A549 (cell line): ENCODE data around the gene P2RX3. TPM values are rescaled to one million over a fixed set of nuclear protein-coding genes. Genes with fewer than 3 reads are reported as not detected.
A peak's percentile ranks its signal among the peaks of the same experiment; 100 is the strongest.

Experiments
- ATAC-seq, 2 experiments: fragments of 200-7000 bp in 1 of 2; fragments of >200 bp in 1 of 2; cut with Nextera tagmentation in 1 of 2; cut with Tn5 transposase in 1 of 2; 3 replicates each; pipeline versions ENCODE4 v1.8.0 to v1.9.1; 2018 to 2020; ENCODE audit warnings: mild to moderate bottlenecking in 1 of 2, moderate library complexity in 1 of 2
- CTCF ChIA-PET: fragments of 300-600 bp; sonication (Branson Sonifier 250); formaldehyde crosslinking; extraction: SDS; loops from one replicate; lab custom pipeline; 2021; ENCODE audit warnings: antibody characterized with exemption, inconsistent platforms; lab: Yijun Ruan, JAX
- POLR2A ChIA-PET: fragments of 350-600 bp; formaldehyde crosslinking; extraction: SDS; loops from one replicate; lab custom pipeline; 2021; ENCODE audit warnings: antibody characterized with exemption, inconsistent platforms; lab: Yijun Ruan, JAX
- DNase-seq, 2 experiments: peaks; one replicate each; pipeline versions ENCODE4 v3.0.0 to v3.0.0-alpha.2; 2011 to 2016; ENCODE audit warnings: low read depth in 1 of 2, low spot score in 1 of 2
- FAIRE-seq: peaks from 2 replicates; lab custom pipeline; 2011; peaks lifted over from hg19 to GRCh38; lab: Jason Lieb, UNC
- H3K27ac ChIP-seq, 2 experiments: fragments of >200 bp; sonication (Bioruptor Twin); formaldehyde crosslinking; 3 replicates each; pipeline ENCODE4 v1.5.1; 2016 to 2017
- H3K4me1 ChIP-seq: fragments of >200 bp; sonication (Bioruptor Twin); formaldehyde crosslinking; 3 replicates; pipeline ENCODE4 v1.6.1; 2016
- H3K4me2 ChIP-seq: fragments of >200 bp; sonication (Bioruptor Twin); formaldehyde crosslinking; 3 replicates; pipeline ENCODE4 v1.6.1; 2016
- H3K4me3 ChIP-seq: fragments of >200 bp; sonication (Bioruptor Twin); formaldehyde crosslinking; 3 replicates; pipeline ENCODE4 v1.5.1; 2016
- H3K9me3 ChIP-seq: fragments of >200 bp; sonication (Bioruptor Twin); formaldehyde crosslinking; 3 replicates; pipeline ENCODE4 v1.6.1; 2016
- JUNB ChIP-seq: fragments of >200 bp; sonication (Bioruptor Twin); formaldehyde crosslinking; IDR thresholded peaks from 2 replicates; pipeline ENCODE4 v1.6.1; 2016
- MAZ ChIP-seq: fragments of 150-350 bp; IDR thresholded peaks from 2 replicates; pipeline ENCODE4 v1.6.1; 2014; ENCODE audit warnings: antibody characterized with exemption, low read depth, low read length, borderline replicate concordance
- MYC ChIP-seq: IDR thresholded peaks from 2 replicates; pipeline ENCODE4 v1.6.1; 2012; ENCODE audit warnings: mild to moderate bottlenecking, inconsistent platforms, low read length, improper control_type of control experiment, borderline replicate concordance
- NFE2L2 ChIP-seq: fragments of 150-350 bp; conservative IDR thresholded peaks from 2 replicates; pipeline ENCODE4 v1.6.1; 2014; ENCODE audit warnings: low read length
- POLR2AphosphoS2 ChIP-seq: conservative IDR thresholded peaks from 2 replicates; pipeline ENCODE4 v1.6.1; 2012; ENCODE audit warnings: low read length, improper control_type of control experiment, inconsistent platforms
- RAD21 ChIP-seq, 2 experiments: fragments of >200 bp in 1 of 2; sonication (Bioruptor Twin) in 1 of 2; formaldehyde crosslinking in 1 of 2; IDR thresholded peaks in 1 of 2; conservative IDR thresholded peaks in 1 of 2; 2 replicates in 1 of 2; 3 replicates in 1 of 2; pipeline ENCODE4 v1.6.1; 2012 to 2018; ENCODE audit warnings: inconsistent platforms in 1 of 2
- REST ChIP-seq: fragments of 200-600 bp; sonication (generic); IDR thresholded peaks from 2 replicates; pipeline ENCODE4 v1.6.1; 2016; ENCODE audit warnings: antibody characterized with exemption, mild to moderate bottlenecking, moderate library complexity
- RNF2 ChIP-seq: fragments of 200-600 bp; sonication (generic); IDR thresholded peaks from 2 replicates; pipeline ENCODE4 v1.6.1; 2016; ENCODE audit warnings: low read depth, mild to moderate bottlenecking, antibody characterized with exemption, moderate library complexity, borderline replicate concordance
- SREBF2 ChIP-seq: fragments of 450-650 bp; IDR thresholded peaks from 2 replicates; pipeline ENCODE4 v1.6.1; 2014; ENCODE audit warnings: mild to moderate bottlenecking, moderate library complexity
- TP53 ChIP-seq: fragments of 250-450 bp; sonication (Bioruptor Pico); IDR thresholded peaks from 2 replicates; pipeline ENCODE4 v1.5.0; 2021; ENCODE audit warnings: mild to moderate bottlenecking, moderate library complexity
- USF2 ChIP-seq: fragments of 450-650 bp; IDR thresholded peaks from 2 replicates; pipeline ENCODE4 v1.6.1; 2014; ENCODE audit warnings: antibody characterized with exemption
- ZNF302 ChIP-seq: fragments of 250-450 bp; sonication (Bioruptor Pico); IDR thresholded peaks from 2 replicates; pipeline ENCODE4 v1.9.0; 2021; ENCODE audit warnings: inconsistent platforms, mild to moderate bottlenecking, moderate library complexity
- ZSCAN20 ChIP-seq: fragments of 250-450 bp; sonication (Bioruptor Pico); IDR thresholded peaks from 2 replicates; pipeline ENCODE4 v1.8.0; 2022; ENCODE audit warnings: mild to moderate bottlenecking, moderate library complexity
- WGBS: methylation state at CpG from one replicate; pipeline ENCODE4 v1.1.6; 2017; ENCODE audit errors: missing lambda C conversion rate; 5-methylcytosine and 5-hydroxymethylcytosine counted together
- polyA plus RNA-seq, 4 experiments: library from polyadenylated mRNA; depleted of rRNA in 3 of 4; stranded (reverse); fragments of >200 nt; fragmentation: RNase III in 1 of 4; extraction: RNeasy Plus Mini Kit Qiagen cat#74134 plus additional on column Dnase treatment in 1 of 4; gene quantifications; 2 replicates in 3 of 4; 3 replicates in 1 of 4; pipeline ENCODE4 v1.2.3, GENCODE V29; 2011 to 2017
- TF ChIP-seq, protein P1 (sequence below): IDR thresholded peaks from 2 replicates; pipeline ENCODE4 v1.6.1; 2012
- TF ChIP-seq, protein P2 (sequence below): IDR thresholded peaks from 2 replicates; pipeline ENCODE4 v1.6.1; 2012
- TF ChIP-seq, protein P3 (sequence below): fragments of 250-450 bp; sonication (Bioruptor Pico); IDR thresholded peaks from 2 replicates; pipeline ENCODE4 v1.5.0; 2020; ENCODE audit warnings: low read depth, mild to moderate bottlenecking, moderate library complexity

P2RX3 gene
- polyA plus RNA-seq, 2 of the 4 experiments (the other 2 are of a cell fraction), result 0.05 to 0.37 TPM

- H3K9me3 ChIP-seq, result no peaks in the 10 kb centered on the region
- WGBS, result 55% methylated on average over 8 of the region's 8 CpGs
- no peaks in the 10 kb centered on the region for H3K4me1 ChIP-seq
- CTCF ChIA-PET, result interaction anchor here (1.0 to 1.4 kb wide), 2 partner anchors 16 to 66 kb away, joined by 3 to 4 read pairs; no protein-coding TSS in a partner anchor
- ATAC-seq, result no peak
- no peak overlapping the region for H3K27ac ChIP-seq
- no peak overlapping the region for H3K4me3 ChIP-seq
- no peak for DNase-seq
- H3K4me2 ChIP-seq, result no peak overlapping the region
- POLR2A ChIA-PET, result no interaction called here
- TF ChIP-seq SREBF2, result no peak
- no peak for TF ChIP-seq RAD21 (conservative IDR thresholded peaks at IDR 0.05 in 1 of 2, IDR thresholded peaks at IDR 0.05 in 1 of 2)
- no peak for TF ChIP-seq NFE2L2
- no peak for TF ChIP-seq MYC
- no peak for TF ChIP-seq REST
- TF ChIP-seq, protein P1, sequence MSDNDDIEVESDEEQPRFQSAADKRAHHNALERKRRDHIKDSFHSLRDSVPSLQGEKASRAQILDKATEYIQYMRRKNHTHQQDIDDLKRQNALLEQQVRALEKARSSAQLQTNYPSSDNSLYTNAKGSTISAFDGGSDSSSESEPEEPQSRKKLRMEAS, result no peak
- TF ChIP-seq, protein P2, sequence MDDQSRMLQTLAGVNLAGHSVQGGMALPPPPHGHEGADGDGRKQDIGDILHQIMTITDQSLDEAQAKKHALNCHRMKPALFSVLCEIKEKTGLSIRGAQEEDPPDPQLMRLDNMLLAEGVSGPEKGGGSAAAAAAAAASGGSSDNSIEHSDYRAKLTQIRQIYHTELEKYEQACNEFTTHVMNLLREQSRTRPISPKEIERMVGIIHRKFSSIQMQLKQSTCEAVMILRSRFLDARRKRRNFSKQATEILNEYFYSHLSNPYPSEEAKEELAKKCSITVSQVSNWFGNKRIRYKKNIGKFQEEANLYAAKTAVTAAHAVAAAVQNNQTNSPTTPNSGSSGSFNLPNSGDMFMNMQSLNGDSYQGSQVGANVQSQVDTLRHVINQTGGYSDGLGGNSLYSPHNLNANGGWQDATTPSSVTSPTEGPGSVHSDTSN, result no peak
- no peak for TF ChIP-seq ZNF302 (CRISPR knock-in tag)
- TF ChIP-seq TP53 (CRISPR knock-in tag), result no peak
- TF ChIP-seq JUNB, result no peak
- FAIRE-seq, result peak; percentile 54
Measured at GRCh38 chr11:57392066-57392762, 54.1 kb downstream of the P2RX3 start.

GRCh38 chr11:57392763-57393105 is 54.6 kb downstream of the P2RX3 start:
- Histone ChIP-seq H3K4me2 (no peak overlapping the region), H3K4me1 (no peaks in the 10 kb centered on the region), H3K9me3 (no peaks in the 10 kb centered on the region), H3K27ac (no peak overlapping the region), H3K4me3 (no peak overlapping the region)
- DNase-seq (no peak), ATAC-seq (no peak), FAIRE-seq (no peak)
- TF ChIP-seq MAZ (no peak), ZSCAN20 (CRISPR knock-in tag) (no peak)
- TF ChIP-seq, protein P3, sequence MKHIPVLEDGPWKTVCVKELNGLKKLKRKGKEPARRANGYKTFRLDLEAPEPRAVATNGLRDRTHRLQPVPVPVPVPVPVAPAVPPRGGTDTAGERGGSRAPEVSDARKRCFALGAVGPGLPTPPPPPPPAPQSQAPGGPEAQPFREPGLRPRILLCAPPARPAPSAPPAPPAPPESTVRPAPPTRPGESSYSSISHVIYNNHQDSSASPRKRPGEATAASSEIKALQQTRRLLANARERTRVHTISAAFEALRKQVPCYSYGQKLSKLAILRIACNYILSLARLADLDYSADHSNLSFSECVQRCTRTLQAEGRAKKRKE (CRISPR knock-in tag), result no peak
- WGBS, result 39% methylated on average over 4 of the region's 4 CpGs
- CTCF ChIA-PET, result interaction anchor here (0.8 to 1.0 kb wide), 2 partner anchors 66 to 175 kb away, joined by 3 to 4 read pairs; partner anchors contain the start of gene UBE2L6
- POLR2A ChIA-PET, result no interaction called here

DNA sequence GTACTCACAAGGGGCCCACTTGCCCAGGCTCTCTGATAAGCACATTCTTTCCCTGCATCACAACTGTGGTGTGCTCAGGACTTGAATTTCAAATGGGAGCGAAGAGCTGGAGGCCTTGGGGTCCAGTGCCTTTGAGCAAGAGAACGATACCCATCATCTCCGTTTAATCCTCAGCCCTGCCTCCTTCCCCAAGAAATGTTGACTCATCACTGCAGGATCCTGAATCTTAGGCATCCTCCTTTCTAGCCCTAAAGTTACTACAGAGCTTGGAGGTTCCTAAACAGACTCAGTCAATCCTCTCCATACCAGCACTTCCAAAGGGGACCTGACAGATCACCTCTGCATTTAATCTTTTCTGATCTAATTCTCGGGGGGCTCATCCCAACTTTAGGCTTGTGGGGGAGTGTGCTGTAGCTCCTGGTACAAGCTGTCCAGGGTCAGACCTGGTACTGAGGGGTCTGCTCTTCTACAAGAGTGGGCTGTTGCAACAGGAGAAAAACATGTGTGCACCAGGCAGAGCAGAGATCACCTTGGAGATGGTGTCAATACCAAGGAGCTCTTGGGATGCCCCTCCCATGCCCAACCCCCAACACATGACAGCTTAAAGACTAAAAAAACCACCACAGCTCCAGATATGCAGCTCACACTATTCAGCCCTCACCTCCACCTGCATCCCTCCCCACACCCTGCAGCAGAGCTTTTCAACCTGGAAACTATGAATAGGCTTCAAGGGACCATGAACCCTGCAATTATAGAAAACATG is 56.2 kb downstream of the P2RX3 start:
- Histone ChIP-seq H3K4me3 (no peak overlapping the region), H3K4me1 (no peaks in the 10 kb centered on the region), H3K9me3 (no peaks in the 10 kb centered on the region), H3K27ac (no peak overlapping the region), H3K4me2 (no peak overlapping the region)
- DNase-seq (no peak), ATAC-seq (no peak), FAIRE-seq (no peak)
- CTCF ChIA-PET, result interaction anchor here (1.9 to 2.2 kb wide), 3 partner anchors 10 to 34 kb away, joined by 4 to 9 read pairs (median 5); no protein-coding TSS in a partner anchor
- POLR2A ChIA-PET, result no interaction called here
- 41% methylated on average over 4 of the region's 4 CpGs for WGBS
- TF ChIP-seq USF2, result no peak
- no peak for TF ChIP-seq MAZ
- TF ChIP-seq RNF2, result no peak
- no peak for TF ChIP-seq POLR2AphosphoS2
